Measurements from ENCODE around the gene MEX3A. TPM values are rescaled to one million over a fixed set of nuclear protein-coding genes. Genes with fewer than 3 reads are reported as not detected.

Gene MEX3A
- total and polyA plus RNA-seq, 2 of the 8 experiments (the other 6 are each of a cell fraction or from before 2014, with no cell fraction given), result 34.1 to 52.4 TPM

- TF ChIP-seq USF2 (IDR thresholded peaks at IDR 0.05; ENCODE audit: low read length) (no peak), CBX5 (IDR thresholded peaks at IDR 0.05; ENCODE audit: low read depth, low read length) (no peak), SAP30 (IDR thresholded peaks at IDR 0.05; ENCODE audit: insufficient read depth, insufficient replicate concordance, low read length) (peak; percentile 88), POLR2AphosphoS5 (IDR thresholded peaks at IDR 0.05; ENCODE audit: low read depth, low read length) (no peak), ZNF274 (IDR thresholded peaks at IDR 0.05; ENCODE audit: borderline replicate concordance, extremely low read depth, low read length) (no peak), JUND (IDR thresholded peaks at IDR 0.05; ENCODE audit: low read length) (no peak), EZH2 (IDR thresholded peaks at IDR 0.05; ENCODE audit: low read depth, low read length, severe bottlenecking) (no peak), BACH1 (IDR thresholded peaks at IDR 0.05; ENCODE audit: low read length) (no peak), TAF7 (optimal IDR thresholded peaks at IDR 0.05; ENCODE audit: borderline replicate concordance, low read depth, low read length) (no peak), SP1 (IDR thresholded peaks at IDR 0.05; ENCODE audit: low read depth, low read length) (no peak), GABPA (IDR thresholded peaks at IDR 0.05; ENCODE audit: borderline replicate concordance, insufficient read depth, low read length) (no peak), JUN (IDR thresholded peaks at IDR 0.05; ENCODE audit: low read depth, low read length) (no peak), PHF8 (conservative IDR thresholded peaks at IDR 0.05; ENCODE audit: low read depth, low read length) (0 out of 2 replicates have a peak, but pooled peaks have one; percentile 22), RAD21 (IDR thresholded peaks at IDR 0.05 in 1 of 2, conservative IDR thresholded peaks at IDR 0.05 in 1 of 2; ENCODE audit: low read depth in 2 of 2, low read length in 2 of 2) (no peak), YY1 (IDR thresholded peaks at IDR 0.05; ENCODE audit: low read depth, low read length) (no peak), EP300 (IDR thresholded peaks at IDR 0.05; ENCODE audit: borderline replicate concordance in 1 of 2, low read depth in 2 of 2, low read length in 2 of 2) (no peak)
- TF ChIP-seq, protein P1, sequence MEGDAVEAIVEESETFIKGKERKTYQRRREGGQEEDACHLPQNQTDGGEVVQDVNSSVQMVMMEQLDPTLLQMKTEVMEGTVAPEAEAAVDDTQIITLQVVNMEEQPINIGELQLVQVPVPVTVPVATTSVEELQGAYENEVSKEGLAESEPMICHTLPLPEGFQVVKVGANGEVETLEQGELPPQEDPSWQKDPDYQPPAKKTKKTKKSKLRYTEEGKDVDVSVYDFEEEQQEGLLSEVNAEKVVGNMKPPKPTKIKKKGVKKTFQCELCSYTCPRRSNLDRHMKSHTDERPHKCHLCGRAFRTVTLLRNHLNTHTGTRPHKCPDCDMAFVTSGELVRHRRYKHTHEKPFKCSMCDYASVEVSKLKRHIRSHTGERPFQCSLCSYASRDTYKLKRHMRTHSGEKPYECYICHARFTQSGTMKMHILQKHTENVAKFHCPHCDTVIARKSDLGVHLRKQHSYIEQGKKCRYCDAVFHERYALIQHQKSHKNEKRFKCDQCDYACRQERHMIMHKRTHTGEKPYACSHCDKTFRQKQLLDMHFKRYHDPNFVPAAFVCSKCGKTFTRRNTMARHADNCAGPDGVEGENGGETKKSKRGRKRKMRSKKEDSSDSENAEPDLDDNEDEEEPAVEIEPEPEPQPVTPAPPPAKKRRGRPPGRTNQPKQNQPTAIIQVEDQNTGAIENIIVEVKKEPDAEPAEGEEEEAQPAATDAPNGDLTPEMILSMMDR (IDR thresholded peaks at IDR 0.05; ENCODE audit: control extremely low read depth in 1 of 3, insufficient read depth in 1 of 3, low read depth in 1 of 3, low read length in 3 of 3), result no peak
Observed at GRCh38 chr1:156081180-156081916, 917 bp downstream of the MEX3A start (continued).

Data from H1 (cell line).